ENCODE results near the gene MEX3D.
A peak's percentile ranks its signal among the peaks of the same experiment; 100 is the strongest.

Gene MEX3D

DNA sequence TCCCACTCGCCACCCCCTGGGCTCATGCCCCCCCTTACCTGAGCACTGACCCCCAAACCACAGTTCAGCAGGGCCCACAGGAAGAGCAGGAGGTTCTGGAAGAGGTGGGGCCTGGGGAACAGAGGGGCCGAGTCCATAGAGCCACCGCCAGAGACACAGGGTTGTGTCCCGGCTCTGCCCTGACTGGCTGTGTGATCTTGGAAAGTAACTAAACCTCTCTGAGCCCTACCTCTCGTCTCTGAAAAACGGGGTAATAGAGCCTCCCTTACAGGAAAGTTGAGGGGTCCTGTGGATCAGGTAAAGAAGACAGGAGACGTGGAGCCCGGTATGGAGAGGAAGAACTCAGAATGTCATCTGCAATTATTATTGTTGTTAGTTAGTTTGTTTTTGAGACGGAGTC, 57.3 kb downstream of the MEX3D start:
- no peak overlapping the region for H2AK5ac ChIP-seq (ENCODE audit: low read length)
- no peak for DNase-seq
- H3K79me1 ChIP-seq (ENCODE audit: low read length), result no peaks in the 10 kb centered on the region
- H3K4me3 ChIP-seq (ENCODE audit: low read length), result no peak overlapping the region
- H3K79me2 ChIP-seq (ENCODE audit: control insufficient read depth, insufficient read depth, low read length), result no peaks in the 10 kb centered on the region
- H2BK5ac ChIP-seq (ENCODE audit: low read length), result no peak overlapping the region
- H3K9ac ChIP-seq (ENCODE audit: low read length), result no peak overlapping the region
- no peak overlapping the region for H4K8ac ChIP-seq (ENCODE audit: low read depth, low read length)
- no peak overlapping the region for H3K23ac ChIP-seq (ENCODE audit: low read length)
- H3K56ac ChIP-seq (ENCODE audit: low read length), result no peak overlapping the region
- no peak overlapping the region for H3K18ac ChIP-seq (ENCODE audit: low read length)
- WGBS (ENCODE audit: extremely low coverage, insufficient coverage, low lambda C conversion rate), result no CpG with 5 or more reads among the region's 9 CpGs
- H2BK120ac ChIP-seq (ENCODE audit: low read depth, low read length), result no peak overlapping the region
- H3K27ac ChIP-seq (ENCODE audit: low read depth, low read length), result no peak overlapping the region
- no peaks in the 10 kb centered on the region for H3K4me1 ChIP-seq (ENCODE audit: control insufficient read depth, low read depth, low read length)
- H3K4ac ChIP-seq (ENCODE audit: low read depth, low read length), result no peak overlapping the region
- no peak overlapping the region for H3K4me2 ChIP-seq (ENCODE audit: low read length)
- H2BK15ac ChIP-seq (replicated peaks; ENCODE audit: low read depth), result no peak overlapping the region
- no peaks in the 10 kb centered on the region for H3K36me3 ChIP-seq (ENCODE audit: control insufficient read depth, insufficient read depth, low read length)
- H4K5ac ChIP-seq (ENCODE audit: low read length), result no peak overlapping the region
- H3K27me3 ChIP-seq (ENCODE audit: insufficient read depth, low read length, poor library complexity), result no peaks in the 10 kb centered on the region

DNA sequence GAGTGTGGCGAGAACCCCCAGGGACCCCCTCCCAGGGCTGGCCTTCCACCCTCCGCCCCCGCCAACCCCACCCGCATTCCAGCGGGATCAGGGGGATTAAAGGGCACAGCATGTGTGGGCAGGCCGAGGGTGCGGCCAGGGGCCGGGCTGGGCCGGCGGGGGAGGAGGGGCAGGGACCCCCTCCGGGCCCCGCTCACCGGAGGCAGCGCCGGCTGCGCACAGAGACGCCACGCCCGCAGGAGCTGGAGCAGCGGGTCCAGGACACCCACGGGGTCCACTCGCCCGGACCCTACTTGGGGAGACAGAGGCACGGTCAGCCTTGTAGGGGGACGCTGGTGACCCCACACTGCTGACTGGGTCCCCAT, 57.7 kb downstream of the MEX3D start:
- H2BK120ac ChIP-seq (ENCODE audit: low read depth, low read length), result no peak overlapping the region
- no peaks in the 10 kb centered on the region for H3K79me1 ChIP-seq (ENCODE audit: low read length)
- no peak overlapping the region for H4K8ac ChIP-seq (ENCODE audit: low read depth, low read length)
- H3K4me3 ChIP-seq (ENCODE audit: low read length), result no peak overlapping the region
- H2AK5ac ChIP-seq (ENCODE audit: low read length), result no peak overlapping the region
- no peak overlapping the region for H3K23ac ChIP-seq (ENCODE audit: low read length)
- no peak overlapping the region for H2BK15ac ChIP-seq (replicated peaks; ENCODE audit: low read depth)
- H3K18ac ChIP-seq (ENCODE audit: low read length), result no peak overlapping the region
- no peak overlapping the region for H4K5ac ChIP-seq (ENCODE audit: low read length)
- no CpG with 5 or more reads among the region's 25 CpGs for WGBS (ENCODE audit: extremely low coverage, insufficient coverage, low lambda C conversion rate)
- no peak overlapping the region for H3K27ac ChIP-seq (ENCODE audit: low read depth, low read length)
- H3K79me2 ChIP-seq (ENCODE audit: control insufficient read depth, insufficient read depth, low read length), result no peaks in the 10 kb centered on the region
- no peaks in the 10 kb centered on the region for H3K4me1 ChIP-seq (ENCODE audit: control insufficient read depth, low read depth, low read length)
- DNase-seq, result no peak
- H3K36me3 ChIP-seq (ENCODE audit: control insufficient read depth, insufficient read depth, low read length), result no peaks in the 10 kb centered on the region
- H3K4me2 ChIP-seq (ENCODE audit: low read length), result no peak overlapping the region
- H3K56ac ChIP-seq (ENCODE audit: low read length), result no peak overlapping the region
- H3K27me3 ChIP-seq (ENCODE audit: insufficient read depth, low read length, poor library complexity), result no peaks in the 10 kb centered on the region
- no peak overlapping the region for H3K4ac ChIP-seq (ENCODE audit: low read depth, low read length)
- H2BK5ac ChIP-seq (ENCODE audit: low read length), result no peak overlapping the region
- no peak overlapping the region for H3K9ac ChIP-seq (ENCODE audit: low read length)

DNA sequence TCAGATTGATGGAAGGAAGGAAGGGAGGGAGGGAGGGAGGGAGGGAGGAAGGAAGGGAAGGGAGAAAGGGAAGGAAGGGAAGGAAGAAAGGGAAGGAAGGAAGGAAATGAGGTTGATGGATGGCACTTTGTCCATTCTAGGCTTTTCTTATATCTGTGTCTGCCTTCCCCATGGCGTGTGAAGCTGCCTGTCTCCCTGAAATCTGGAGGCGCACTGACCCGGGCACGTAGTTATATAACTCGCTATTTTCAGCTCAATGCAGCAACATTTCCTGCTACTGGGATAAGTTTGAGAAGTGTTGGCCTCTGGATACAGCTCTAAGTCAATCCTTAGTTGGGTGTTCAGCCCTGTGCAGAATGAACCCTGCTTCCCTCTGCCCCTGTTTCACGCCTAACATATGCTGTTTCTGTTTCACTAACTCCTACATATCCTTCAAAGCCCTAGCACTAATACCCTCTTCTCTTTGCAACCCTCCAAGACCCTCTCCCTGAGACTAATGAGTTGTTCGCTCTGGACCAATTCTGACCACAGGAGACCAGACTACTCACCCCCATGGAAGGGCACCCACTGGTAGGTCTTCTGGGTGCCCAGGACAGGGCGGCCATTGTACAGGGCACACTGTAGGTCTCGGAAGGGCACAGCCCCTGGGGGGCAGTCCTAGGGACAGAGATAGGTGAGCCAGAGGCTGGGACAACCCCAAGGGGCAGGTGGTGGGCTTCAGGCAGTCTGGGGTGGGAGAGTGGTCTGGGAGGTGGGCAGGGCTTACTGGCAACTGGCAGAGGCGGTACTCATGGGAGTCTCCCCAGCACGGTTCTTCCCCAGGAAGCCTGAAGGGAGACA, 58.3 kb downstream of the MEX3D start:
- H3K36me3 ChIP-seq (ENCODE audit: control insufficient read depth, insufficient read depth, low read length), result no peaks in the 10 kb centered on the region
- H3K27me3 ChIP-seq (ENCODE audit: insufficient read depth, low read length, poor library complexity), result no peaks in the 10 kb centered on the region
- no peak overlapping the region for H2BK5ac ChIP-seq (ENCODE audit: low read length)
- H3K56ac ChIP-seq (ENCODE audit: low read length), result no peak overlapping the region
- no peak overlapping the region for H2BK120ac ChIP-seq (ENCODE audit: low read depth, low read length)
- no peak overlapping the region for H3K23ac ChIP-seq (ENCODE audit: low read length)
- no peak overlapping the region for H3K4me3 ChIP-seq (ENCODE audit: low read length)
- WGBS (ENCODE audit: extremely low coverage, insufficient coverage, low lambda C conversion rate), result no CpG with 5 or more reads among the region's 11 CpGs
- H3K79me1 ChIP-seq (ENCODE audit: low read length), result no peaks in the 10 kb centered on the region
- H3K9ac ChIP-seq (ENCODE audit: low read length), result no peak overlapping the region
- H2AK5ac ChIP-seq (ENCODE audit: low read length), result no peak overlapping the region
- H4K5ac ChIP-seq (ENCODE audit: low read length), result no peak overlapping the region
- H2BK15ac ChIP-seq (replicated peaks; ENCODE audit: low read depth), result no peak overlapping the region
- no peaks in the 10 kb centered on the region for H3K4me1 ChIP-seq (ENCODE audit: control insufficient read depth, low read depth, low read length)
- no peak overlapping the region for H3K4me2 ChIP-seq (ENCODE audit: low read length)
- no peak for DNase-seq
- no peak overlapping the region for H3K4ac ChIP-seq (ENCODE audit: low read depth, low read length)
- H3K18ac ChIP-seq (ENCODE audit: low read length), result no peak overlapping the region
- H3K79me2 ChIP-seq (ENCODE audit: control insufficient read depth, insufficient read depth, low read length), result no peaks in the 10 kb centered on the region
- H3K27ac ChIP-seq (ENCODE audit: low read depth, low read length), result no peak overlapping the region
- no peak overlapping the region for H4K8ac ChIP-seq (ENCODE audit: low read depth, low read length)

DNA sequence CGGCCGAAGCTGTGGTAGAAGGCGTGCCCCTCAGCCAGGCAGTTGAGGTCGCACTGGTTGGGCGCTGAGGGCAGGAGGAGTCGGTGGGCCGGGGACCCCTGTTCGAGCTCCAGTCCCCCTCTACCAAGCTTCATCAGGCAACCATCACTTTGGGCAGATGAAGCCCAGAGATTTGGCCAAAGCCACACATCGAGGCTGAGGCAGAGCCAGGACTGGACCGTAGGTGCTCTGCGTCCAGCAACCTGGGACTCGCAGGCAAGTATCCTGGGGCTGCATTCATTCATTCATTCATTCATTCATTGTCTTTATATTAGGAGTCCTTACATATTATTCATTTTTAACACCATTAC, 59.6 kb downstream of the MEX3D start:
- Histone ChIP-seq H3K4me1 (ENCODE audit: control insufficient read depth, low read depth, low read length) (no peaks in the 10 kb centered on the region), H4K5ac (ENCODE audit: low read length) (no peak overlapping the region), H3K4me2 (ENCODE audit: low read length) (peak overlapping the region; percentile 19), H3K36me3 (ENCODE audit: control insufficient read depth, insufficient read depth, low read length) (no peaks in the 10 kb centered on the region), H3K4me3 (ENCODE audit: low read length) (no peak overlapping the region), H3K56ac (ENCODE audit: low read length) (peak overlapping the region; percentile 62), H3K27ac (ENCODE audit: low read depth, low read length) (no peak overlapping the region), H4K8ac (ENCODE audit: low read depth, low read length) (no peak overlapping the region), H3K79me1 (ENCODE audit: low read length) (no peaks in the 10 kb centered on the region), H3K27me3 (ENCODE audit: insufficient read depth, low read length, poor library complexity) (no peaks in the 10 kb centered on the region), H2BK15ac (replicated peaks; ENCODE audit: low read depth) (no peak overlapping the region), H3K9ac (ENCODE audit: low read length) (no peak overlapping the region), H3K79me2 (ENCODE audit: control insufficient read depth, insufficient read depth, low read length) (no peaks in the 10 kb centered on the region), H2BK120ac (ENCODE audit: low read depth, low read length) (no peak overlapping the region), H3K4ac (ENCODE audit: low read depth, low read length) (no peak overlapping the region), H2AK5ac (ENCODE audit: low read length) (no peak overlapping the region), H2BK5ac (ENCODE audit: low read length) (no peak overlapping the region), H3K23ac (ENCODE audit: low read length) (no peak overlapping the region), H3K18ac (ENCODE audit: low read length) (no peak overlapping the region)
- DNase-seq, result no peak
- WGBS (ENCODE audit: extremely low coverage, insufficient coverage, low lambda C conversion rate), result no CpG with 5 or more reads among the region's 12 CpGs

DNA sequence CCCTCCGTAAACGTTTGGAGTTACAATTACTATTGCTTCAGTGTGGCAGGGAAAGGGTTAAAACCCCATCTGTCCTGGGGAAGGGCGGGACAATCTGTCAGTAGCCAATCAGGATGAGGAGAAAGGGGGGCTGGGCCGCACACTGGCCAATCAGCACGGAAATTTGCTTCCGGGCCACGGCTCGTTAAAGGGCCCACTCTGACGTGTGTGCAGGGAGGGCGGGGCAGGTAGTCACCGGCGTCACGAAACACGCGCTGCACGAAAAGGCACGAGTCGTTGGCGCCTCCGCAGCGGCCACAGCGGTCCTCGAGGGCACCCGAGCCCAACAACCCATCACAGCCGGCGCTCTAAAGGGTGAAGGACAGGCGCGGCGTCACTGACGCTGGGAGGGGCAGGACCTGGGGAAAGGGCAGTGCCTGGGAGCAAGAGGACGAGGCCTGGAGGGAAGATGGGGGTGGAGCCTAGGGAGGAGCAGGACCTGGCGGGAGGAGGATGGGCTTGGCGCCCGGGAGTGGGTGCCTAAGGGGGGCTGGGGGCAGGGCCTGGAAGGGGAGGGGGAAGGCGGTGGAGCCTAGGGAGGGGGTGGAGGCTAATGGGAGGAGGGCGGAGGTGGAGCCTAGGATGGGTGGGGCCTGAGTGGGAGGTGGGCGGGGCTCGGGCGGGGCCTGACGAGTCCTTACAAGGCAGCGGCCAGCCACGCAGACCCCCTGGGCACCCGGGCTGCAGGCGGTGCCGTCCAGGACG, 60.2 kb downstream of the MEX3D start:
- Histone ChIP-seq H2BK15ac (replicated peaks; ENCODE audit: low read depth) (no peak overlapping the region), H2BK5ac (ENCODE audit: low read length) (peak overlapping the region; percentile 33), H3K4me2 (ENCODE audit: low read length) (peak overlapping the region; percentile 47), H3K4ac (ENCODE audit: low read depth, low read length) (no peak overlapping the region), H3K23ac (ENCODE audit: low read length) (no peak overlapping the region), H3K36me3 (ENCODE audit: control insufficient read depth, insufficient read depth, low read length) (no peaks in the 10 kb centered on the region), H3K18ac (ENCODE audit: low read length) (no peak overlapping the region), H3K27ac (ENCODE audit: low read depth, low read length) (peak overlapping the region; percentile 8), H2BK120ac (ENCODE audit: low read depth, low read length) (no peak overlapping the region), H3K79me2 (ENCODE audit: control insufficient read depth, insufficient read depth, low read length) (no peaks in the 10 kb centered on the region), H4K8ac (ENCODE audit: low read depth, low read length) (no peak overlapping the region), H2AK5ac (ENCODE audit: low read length) (no peak overlapping the region), H3K79me1 (ENCODE audit: low read length) (no peaks in the 10 kb centered on the region), H3K4me1 (ENCODE audit: control insufficient read depth, low read depth, low read length) (no peaks in the 10 kb centered on the region), H3K9ac (ENCODE audit: low read length) (peak overlapping the region; percentile 68), H4K5ac (ENCODE audit: low read length) (no peak overlapping the region), H3K56ac (ENCODE audit: low read length) (peak overlapping the region; percentile 92), H3K4me3 (ENCODE audit: low read length) (peak overlapping the region; percentile 24), H3K27me3 (ENCODE audit: insufficient read depth, low read length, poor library complexity) (no peaks in the 10 kb centered on the region)
- peak; percentile 98 for DNase-seq
- no CpG with 5 or more reads among the region's 46 CpGs for WGBS (ENCODE audit: extremely low coverage, insufficient coverage, low lambda C conversion rate)
